Gastroesophageal sphincter (tissue), 3 donors: Measurements from ENCODE around the gene IL31.

ENCODE experiments used
- CTCF ChIP-seq, 4 experiments: fragments of 200-600 bp in 2 of 4; fragments of 450-650 bp in 2 of 4; sonication (generic) in 1 of 4; IDR thresholded peaks; one replicate each; pipeline ENCODE4 v1.5.1; 2017 to 2019; ENCODE audit warnings: antibody characterized with exemption in 4 of 4, mild to moderate bottlenecking in 2 of 4, moderate library complexity in 2 of 4
- EP300 ChIP-seq: sonication (generic); formaldehyde crosslinking; IDR thresholded peaks from one replicate; pipeline ENCODE4 v1.6.1; 2017; ENCODE audit warnings: antibody characterized with exemption, mild to moderate bottlenecking
- POLR2A ChIP-seq, 2 donors: fragments of 450-650 bp; IDR thresholded peaks; one replicate each; pipeline ENCODE4 v1.6.1; 2017; ENCODE audit warnings: antibody characterized with exemption in 2 of 2, mild to moderate bottlenecking in 2 of 2, moderate library complexity in 1 of 2
- POLR2AphosphoS5 ChIP-seq: sonication (generic); formaldehyde crosslinking; IDR thresholded peaks from one replicate; pipeline ENCODE4 v1.6.1; 2017; ENCODE audit warnings: antibody characterized with exemption

- no peak for TF ChIP-seq CTCF (IDR thresholded peaks at IDR 0.05)
- no peak for TF ChIP-seq POLR2A (IDR thresholded peaks at IDR 0.05)
- TF ChIP-seq POLR2AphosphoS5: no peak
- no peak for TF ChIP-seq EP300
Measured at GRCh38 chr12:122161682-122162081, 12.3 kb downstream of the IL31 start.
